HG03025 (cell line): ENCODE measurements around the gene CASZ1.

Experiments
- ATAC-seq: cut with Tn5 transposase; IDR thresholded peaks from one replicate; pipeline ENCODE4 v1.9.1; 2021; ENCODE audit warnings: mild to moderate bottlenecking, moderate library complexity; ENCODE audit not compliant: unreplicated experiment, low FRiP score

The CASZ1 gene

GRCh38 chr1:10594595-10595223, 201.7 kb downstream of the CASZ1 start:
- no peak for ATAC-seq

GRCh38 chr1:10593750-10594149, 202.7 kb downstream of the CASZ1 start:
- no peak for ATAC-seq

- ATAC-seq = no peak
These were observed 204.1 kb downstream of the CASZ1 start for GRCh38 chr1:10592373-10592772.

- no peak for ATAC-seq
These were observed 205.4 kb downstream of the CASZ1 start for GRCh38 chr1:10591010-10591409.

- ATAC-seq = no peak
These were observed 207.4 kb downstream of the CASZ1 start for GRCh38 chr1:10589074-10589473.

- ATAC-seq = no peak
These were observed 207.8 kb downstream of the CASZ1 start for GRCh38 chr1:10588640-10589039.
